Activated naive CD4-positive, alpha-beta T cell treated with anti-CD3 and anti-CD28 coated beads for 36 hours (primary cell): ENCODE results near the gene SYTL1. TPM values are rescaled to one million over a fixed set of nuclear protein-coding genes. Genes with fewer than 3 reads are reported as not detected.
A peak's percentile ranks its signal among the peaks of the same experiment; 100 is the strongest.

ENCODE experiments used
- CTCF ChIA-PET: fragments of 350-600 bp; sonication (Branson Sonifier 250); formaldehyde crosslinking; loops from one replicate; lab custom pipeline; 2021; ENCODE audit warnings: antibody characterized with exemption; lab: Charles Lee
- DNase-seq: peaks from one replicate; pipeline ENCODE4 v3.0.0-alpha.2; 2020
- H3K27ac Mint-ChIP-seq: one replicate; pipeline ENCODE4 v1.8.0; 2021; ENCODE audit warnings: mild to moderate bottlenecking, mixed read lengths
- H3K27me3 Mint-ChIP-seq: one replicate; pipeline ENCODE4 v1.8.0; 2021; ENCODE audit warnings: low read depth, mixed read lengths
- H3K36me3 Mint-ChIP-seq: one replicate; pipeline ENCODE4 v1.8.0; 2021; ENCODE audit warnings: low read depth, mixed read lengths
- H3K4me1 Mint-ChIP-seq: one replicate; pipeline ENCODE4 v1.8.0; 2021; ENCODE audit warnings: low read depth, mixed read lengths
- H3K4me3 Mint-ChIP-seq: one replicate; pipeline ENCODE4 v1.8.0; 2021; ENCODE audit warnings: mild to moderate bottlenecking, moderate library complexity, mixed read lengths
- H3K9me3 Mint-ChIP-seq: one replicate; pipeline ENCODE4 v1.8.0; 2021; ENCODE audit warnings: mixed read lengths
- intact Hi-C: fragments of 100-400 bp; cut with micrococcal nuclease; formaldehyde crosslinking; loops from one replicate; pipeline ENCODE4 v1.15.1; 2023
- total RNA-seq, 2 experiments: library from RNA; stranded (reverse); gene quantifications; one replicate each; pipeline ENCODE4 v1.2.3, GENCODE V29; 2021

The SYTL1 gene
- total RNA-seq, 2 experiments from 2014 or later, result 28.5 to 29.2 TPM

DNA sequence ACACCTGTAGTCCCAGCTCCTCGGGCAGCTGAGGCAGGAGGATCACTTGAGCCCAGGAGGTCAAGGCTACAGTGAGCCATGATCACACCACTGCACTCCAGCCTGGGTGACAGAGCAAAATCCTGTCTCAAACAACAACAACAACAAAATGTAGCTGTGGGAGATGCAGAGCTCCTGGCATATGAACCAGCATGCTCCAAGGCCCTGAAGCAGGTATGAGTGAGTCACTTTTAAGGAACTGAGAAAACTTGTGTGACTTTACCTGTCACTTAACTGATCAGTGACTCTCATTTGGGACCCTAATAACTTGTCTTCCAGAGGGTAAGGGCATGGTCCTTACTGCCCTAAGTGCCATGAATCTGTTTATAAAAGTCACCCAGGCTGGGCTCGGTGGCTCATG is 39.2 kb upstream of the SYTL1 start:
- peaks cover 5% of the 10 kb centered on the region for H3K36me3 Mint-ChIP-seq
- CTCF ChIA-PET, result interaction anchor here (0.5 to 10.3 kb wide), 18 partner anchors 14 to 304 kb away, joined by 3 to 176 read pairs (median 4); partner anchors contain the start of genes CD164L2 and GPR3
- no peak for DNase-seq
- H3K4me3 Mint-ChIP-seq, result no peak overlapping the region
- intact Hi-C loops, result loop anchor here (5.0 kb wide), 1 partner anchor 255 kb away; no protein-coding TSS in a partner anchor
- H3K4me1 Mint-ChIP-seq, result no peaks in the 10 kb centered on the region
- no peak overlapping the region for H3K27ac Mint-ChIP-seq
- H3K9me3 Mint-ChIP-seq, result no peaks in the 10 kb centered on the region
- no peaks in the 10 kb centered on the region for H3K27me3 Mint-ChIP-seq

DNA sequence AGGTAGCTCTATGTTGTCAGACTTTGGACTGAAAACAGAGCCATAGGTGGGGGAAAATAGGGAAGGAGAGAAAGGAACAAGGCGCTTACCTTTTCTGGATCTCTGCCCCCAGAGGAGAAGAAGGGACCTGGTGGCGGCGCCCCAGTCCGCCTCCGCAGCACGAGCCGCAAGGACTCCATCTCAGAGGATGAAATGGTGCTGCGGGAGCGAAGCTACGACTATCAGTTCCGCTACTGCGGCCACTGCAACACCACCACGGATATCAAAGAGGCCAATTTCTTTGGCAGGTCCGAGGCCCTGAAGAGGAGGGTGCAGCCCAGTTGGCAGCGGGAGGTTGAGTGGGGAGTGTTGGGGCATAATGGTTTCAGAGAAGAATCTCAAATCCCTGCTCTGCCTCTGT is 38.3 kb upstream of the SYTL1 start:
- CTCF ChIA-PET, result interaction anchor here (0.8 to 10.3 kb wide), 5 partner anchors 13 to 93 kb away, joined by 3 to 139 read pairs (median 31); partner anchors contain the start of genes CD164L2 and GPR3
- Mint-ChIP-seq H3K27ac (no peak overlapping the region), H3K27me3 (no peaks in the 10 kb centered on the region), H3K4me3 (no peak overlapping the region), H3K9me3 (no peaks in the 10 kb centered on the region), H3K4me1 (no peaks in the 10 kb centered on the region), H3K36me3 (peaks cover 5% of the 10 kb centered on the region)
- DNase-seq, result no peak
- intact Hi-C loops, result loop anchor here (5.0 kb wide), 1 partner anchor 256 kb away; no protein-coding TSS in a partner anchor

- CTCF ChIA-PET, result interaction anchor here (3.3 kb wide), 1 partner anchor 9 kb away, joined by 17 read pairs; no protein-coding TSS in a partner anchor
Measured at GRCh38 chr1:27306071-27306470, 35.8 kb upstream of the SYTL1 start.

DNA sequence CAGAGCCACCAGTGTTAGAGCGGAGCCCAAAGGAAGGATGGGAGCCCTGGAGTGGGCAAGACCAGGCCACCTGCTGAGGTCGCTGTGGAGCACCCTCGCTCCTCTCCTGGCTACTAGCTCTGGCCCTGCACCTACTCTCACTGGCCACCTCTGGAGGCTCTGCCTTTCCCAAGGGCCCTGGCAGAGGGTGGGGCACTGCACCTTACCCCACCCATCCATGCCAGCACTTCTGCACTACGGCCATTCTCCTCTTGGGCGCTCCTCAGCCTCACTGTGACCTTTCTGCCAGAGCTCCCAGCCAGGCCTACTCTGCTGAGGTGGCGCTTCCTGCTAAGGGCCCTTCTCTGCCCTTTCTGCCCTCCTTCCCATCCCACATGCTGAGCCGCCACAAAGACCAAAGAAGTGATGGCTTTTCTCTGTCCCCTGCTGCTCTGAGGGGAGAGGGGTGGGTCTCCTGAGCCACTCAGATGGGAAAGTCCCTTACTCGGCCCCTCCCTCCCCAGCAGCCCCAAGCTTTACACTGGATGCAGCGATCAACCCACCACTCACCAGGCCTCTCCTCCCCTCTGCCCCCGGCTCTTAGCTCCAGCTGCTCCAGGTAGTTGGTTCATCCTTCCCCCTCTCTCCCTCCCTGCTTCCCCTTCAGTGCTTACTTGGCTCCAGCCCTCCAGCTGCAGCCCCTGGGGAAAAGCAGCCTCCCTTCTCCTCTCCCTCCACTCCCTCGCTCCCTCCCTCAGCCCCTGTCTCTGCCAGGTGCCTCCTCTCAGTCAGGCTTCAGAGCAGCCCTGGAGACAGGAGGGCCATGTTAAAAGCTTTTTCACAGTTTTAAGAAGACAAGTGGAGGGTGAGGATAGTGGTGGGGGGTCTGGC is 34.7 kb upstream of the SYTL1 start:
- CTCF ChIA-PET, result interaction anchor here (3.3 kb wide), 1 partner anchor 10 kb away, joined by 17 read pairs; no protein-coding TSS in a partner anchor
- H3K4me3 Mint-ChIP-seq, result no peak overlapping the region
- DNase-seq, result no peak
- no peak overlapping the region for H3K27ac Mint-ChIP-seq
- intact Hi-C loops, result no loop called here
- peaks cover 2% of the 10 kb centered on the region for H3K36me3 Mint-ChIP-seq
- no peaks in the 10 kb centered on the region for H3K27me3 Mint-ChIP-seq
- no peaks in the 10 kb centered on the region for H3K4me1 Mint-ChIP-seq
- H3K9me3 Mint-ChIP-seq, result no peaks in the 10 kb centered on the region

More at GRCh38 chr1:27306071-27306470, 35.8 kb upstream of the SYTL1 start:
- Mint-ChIP-seq H3K27ac (no peak overlapping the region), H3K27me3 (no peaks in the 10 kb centered on the region), H3K4me1 (no peaks in the 10 kb centered on the region), H3K36me3 (peaks cover 3% of the 10 kb centered on the region), H3K9me3 (no peaks in the 10 kb centered on the region), H3K4me3 (no peak overlapping the region)
- intact Hi-C loops, result no loop called here
- no peak for DNase-seq

GRCh38 chr1:27307874-27308598 is 33.8 kb upstream of the SYTL1 start:
- H3K27me3 Mint-ChIP-seq, result no peaks in the 10 kb centered on the region
- no peaks in the 10 kb centered on the region for H3K4me1 Mint-ChIP-seq
- no peak overlapping the region for H3K27ac Mint-ChIP-seq
- H3K4me3 Mint-ChIP-seq, result no peak overlapping the region
- peaks cover 1% of the 10 kb centered on the region for H3K36me3 Mint-ChIP-seq
- intact Hi-C loops, result no loop called here
- DNase-seq, result no peak
- H3K9me3 Mint-ChIP-seq, result no peaks in the 10 kb centered on the region
- CTCF ChIA-PET, result interaction anchor here (0.5 to 3.3 kb wide), 5 partner anchors 8 to 80 kb away, joined by 3 to 17 read pairs (median 6); no protein-coding TSS in a partner anchor

- no peak overlapping the region for H3K27ac Mint-ChIP-seq
- intact Hi-C loops, result no loop called here
- H3K9me3 Mint-ChIP-seq, result no peaks in the 10 kb centered on the region
Measured at GRCh38 chr1:27314169-27314568, 27.7 kb upstream of the SYTL1 start.

DNA sequence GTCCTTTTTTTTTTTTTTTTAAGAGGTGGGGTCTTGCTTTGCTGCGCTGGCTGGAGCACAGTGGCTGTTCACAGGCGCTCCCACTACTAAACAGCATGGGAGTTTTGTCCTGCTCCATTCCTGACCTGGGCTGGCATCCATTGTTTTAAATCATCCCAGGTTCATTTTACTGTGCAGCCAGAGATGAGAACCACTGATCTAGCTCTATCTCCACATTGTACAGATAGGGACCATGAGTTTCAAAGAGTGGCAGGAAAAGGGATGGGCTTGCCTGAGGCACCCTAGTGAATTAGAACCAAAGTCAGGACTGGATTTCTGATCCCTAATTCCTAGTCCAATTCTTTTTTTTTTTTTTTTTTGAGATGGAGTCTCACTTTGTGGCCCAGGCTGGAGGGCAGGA is 27.1 kb upstream of the SYTL1 start:
- intact Hi-C loops, result no loop called here
- no peak overlapping the region for H3K4me3 Mint-ChIP-seq
- no peaks in the 10 kb centered on the region for H3K4me1 Mint-ChIP-seq
- H3K9me3 Mint-ChIP-seq, result no peaks in the 10 kb centered on the region
- DNase-seq, result no peak
- CTCF ChIA-PET, result interaction anchor here (0.6 to 6.8 kb wide), 4 partner anchors 14 to 242 kb away, joined by 4 to 31 read pairs (median 5); no protein-coding TSS in a partner anchor
- no peak overlapping the region for H3K27ac Mint-ChIP-seq
- no peaks in the 10 kb centered on the region for H3K27me3 Mint-ChIP-seq
- no peaks in the 10 kb centered on the region for H3K36me3 Mint-ChIP-seq

More at GRCh38 chr1:27314169-27314568, 27.7 kb upstream of the SYTL1 start:
- no peaks in the 10 kb centered on the region for H3K36me3 Mint-ChIP-seq
- no peaks in the 10 kb centered on the region for H3K27me3 Mint-ChIP-seq
- no peaks in the 10 kb centered on the region for H3K4me1 Mint-ChIP-seq
- no peak overlapping the region for H3K4me3 Mint-ChIP-seq
- no peak for DNase-seq
- CTCF ChIA-PET, result interaction anchor here (0.6 to 6.8 kb wide), 5 partner anchors 13 to 243 kb away, joined by 3 to 31 read pairs (median 4); no protein-coding TSS in a partner anchor

DNA sequence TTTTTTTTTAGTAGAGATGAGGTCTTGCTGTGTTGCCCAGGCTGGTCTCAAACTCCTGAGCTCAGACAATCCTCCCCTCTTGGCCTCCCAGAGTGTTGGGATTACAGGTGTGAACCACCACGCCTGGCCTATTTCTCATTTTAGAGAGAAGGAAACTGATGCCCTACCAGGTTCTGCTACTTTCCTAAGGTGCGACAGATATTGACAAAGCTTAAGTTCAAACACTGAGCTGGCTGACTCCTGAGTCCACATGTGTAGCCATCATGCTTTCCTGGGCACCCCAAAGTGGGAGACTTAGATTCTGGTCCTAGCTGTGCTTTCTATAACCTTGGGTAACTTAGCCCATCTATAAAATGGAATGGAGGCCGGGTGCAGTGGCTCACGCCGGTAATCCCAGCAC is 25.0 kb upstream of the SYTL1 start:
- intact Hi-C loops, result no loop called here
- Mint-ChIP-seq H3K36me3 (no peaks in the 10 kb centered on the region), H3K27me3 (no peaks in the 10 kb centered on the region), H3K4me3 (no peak overlapping the region), H3K9me3 (no peaks in the 10 kb centered on the region), H3K27ac (no peak overlapping the region), H3K4me1 (peaks cover 7% of the 10 kb centered on the region)
- DNase-seq, result no peak
- CTCF ChIA-PET, result interaction anchor here (0.7 to 6.8 kb wide), 6 partner anchors 10 to 323 kb away, joined by 3 to 31 read pairs (median 4); partner anchors contain the start of genes GPR3 and SLC9A1

DNA sequence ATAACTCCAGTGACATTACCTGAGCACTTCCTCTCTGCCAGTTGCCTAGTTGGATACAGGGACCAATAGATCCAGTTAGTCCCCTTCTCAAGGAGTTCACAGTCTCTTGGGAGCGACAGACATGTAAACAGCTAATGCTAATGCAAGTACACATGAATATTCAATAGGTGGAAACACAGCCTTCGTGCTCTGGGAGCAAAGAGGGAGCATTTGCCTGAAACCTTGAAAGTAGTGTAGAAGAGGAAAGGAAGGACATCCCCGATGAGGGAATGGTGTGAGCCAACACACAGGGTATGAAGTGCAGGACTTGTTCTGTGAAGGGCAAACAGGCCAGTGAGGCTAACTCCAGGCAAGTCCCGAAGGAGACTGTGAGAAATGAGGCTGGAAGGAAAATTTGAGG is 23.7 kb upstream of the SYTL1 start:
- intact Hi-C loops, result no loop called here
- Mint-ChIP-seq H3K27ac (no peak overlapping the region), H3K4me1 (peaks cover 10% of the 10 kb centered on the region), H3K9me3 (no peaks in the 10 kb centered on the region), H3K27me3 (no peaks in the 10 kb centered on the region), H3K36me3 (no peaks in the 10 kb centered on the region), H3K4me3 (no peak overlapping the region)
- DNase-seq, result no peak
- CTCF ChIA-PET, result interaction anchor here (0.7 to 6.8 kb wide), 2 partner anchors 17 to 22 kb away, joined by 3 to 31 read pairs; no protein-coding TSS in a partner anchor

DNA sequence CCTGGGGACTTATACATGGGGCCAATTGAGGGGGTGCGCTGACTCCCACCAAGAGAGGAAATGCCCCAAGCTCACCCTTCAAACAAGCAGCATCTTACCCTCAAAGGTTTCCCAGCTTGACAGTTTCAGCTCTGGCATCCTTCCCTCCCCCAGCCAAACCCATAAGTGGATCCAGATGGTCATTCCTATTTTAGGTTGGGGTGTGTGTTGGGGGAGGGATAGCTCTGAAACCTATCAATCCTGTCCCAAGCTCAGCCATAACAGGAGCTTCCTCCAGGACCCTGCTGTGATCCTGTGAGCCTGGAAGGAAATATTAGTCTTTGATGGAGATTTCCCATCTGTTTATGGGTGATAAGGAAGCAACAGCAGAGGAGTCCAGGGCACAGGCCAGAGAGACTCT is 23.2 kb upstream of the SYTL1 start:
- peaks cover 13% of the 10 kb centered on the region for H3K4me1 Mint-ChIP-seq
- H3K36me3 Mint-ChIP-seq, result no peaks in the 10 kb centered on the region
- no peaks in the 10 kb centered on the region for H3K27me3 Mint-ChIP-seq
- intact Hi-C loops, result no loop called here
- H3K27ac Mint-ChIP-seq, result no peak overlapping the region
- H3K4me3 Mint-ChIP-seq, result no peak overlapping the region
- H3K9me3 Mint-ChIP-seq, result no peaks in the 10 kb centered on the region
- DNase-seq, result no peak
- CTCF ChIA-PET, result interaction anchor here (0.7 to 6.8 kb wide), 2 partner anchors 18 to 225 kb away, joined by 3 to 31 read pairs; no protein-coding TSS in a partner anchor

DNA sequence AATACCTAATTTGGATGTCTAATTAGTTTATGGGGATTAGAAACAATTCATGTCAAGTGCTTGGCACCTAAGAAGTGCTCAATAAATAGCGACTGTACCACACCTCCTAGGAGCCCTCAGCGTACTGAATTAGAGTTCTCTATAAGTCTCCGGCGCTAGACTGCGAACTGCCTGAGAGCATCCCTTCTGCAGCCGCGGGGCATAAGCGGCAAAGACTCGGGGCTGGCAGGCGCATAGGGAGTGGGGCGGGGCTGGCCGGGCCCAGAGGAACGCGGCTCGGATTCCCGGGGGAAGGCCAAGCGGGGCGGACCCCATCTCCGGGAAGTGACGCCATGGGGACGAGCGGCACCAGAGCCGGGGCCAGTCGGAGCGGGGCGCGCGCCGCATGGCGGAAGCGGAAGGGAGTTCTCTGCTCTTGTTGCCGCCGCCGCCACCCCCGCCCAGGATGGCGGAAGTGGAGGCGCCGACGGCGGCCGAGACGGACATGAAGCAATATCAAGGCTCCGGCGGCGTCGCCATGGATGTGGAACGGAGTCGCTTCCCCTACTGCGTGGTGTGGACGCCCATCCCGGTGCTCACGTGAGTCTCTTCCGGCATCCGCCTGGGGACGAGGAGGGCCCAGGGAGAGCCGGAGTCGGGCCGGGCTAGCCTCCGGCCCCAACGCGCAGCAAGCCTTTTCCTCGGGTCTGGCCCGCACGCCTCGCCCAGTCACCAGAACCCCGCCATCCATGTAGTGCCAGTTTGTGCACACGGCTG is 19.8 kb upstream of the SYTL1 start, which contains the start of gene TMEM222:
TMEM222 (plus strand) TSS at position 351 of the 756 bp plus-strand sequence; CDS start at position 386, 35 bp downstream.
- Mint-ChIP-seq H3K4me3 (peak within 1 kb of the TSS; percentile 94), H3K36me3 (peaks cover 7% of the 10 kb centered on the region), H3K27ac (peak within 1 kb of the TSS; percentile 86), H3K27me3 (no peaks in the 10 kb centered on the region), H3K4me1 (peaks cover 45% of the 10 kb centered on the region), H3K9me3 (no peaks in the 10 kb centered on the region)
- CTCF ChIA-PET, result interaction anchor here (0.6 to 2.0 kb wide), 4 partner anchors 11 to 449 kb away, joined by 3 to 22 read pairs (median 4); no protein-coding TSS in a partner anchor
- DNase-seq, result peak; percentile 98
- intact Hi-C loops, result loop anchor here (1.0 to 2.0 kb wide), 5 partner anchors 19 to 168 kb away; partner anchors contain the start of genes GPR3, MAP3K6, SLC9A1 and WASF2
